SKM-1 (cell line): ENCODE results near the gene MYBPC1.
"Not testable (repeated sequence)": the region's sequence is repeated elsewhere in the genome, so short reads cannot be mapped to it uniquely, and the experiment has no call there.

Experiments used
- DNase-seq: peaks from one replicate; lab custom pipeline; 2025; ENCODE audit not compliant: unreplicated experiment; lab: John Stamatoyannopoulos, UW

MYBPC1 gene

DNA sequence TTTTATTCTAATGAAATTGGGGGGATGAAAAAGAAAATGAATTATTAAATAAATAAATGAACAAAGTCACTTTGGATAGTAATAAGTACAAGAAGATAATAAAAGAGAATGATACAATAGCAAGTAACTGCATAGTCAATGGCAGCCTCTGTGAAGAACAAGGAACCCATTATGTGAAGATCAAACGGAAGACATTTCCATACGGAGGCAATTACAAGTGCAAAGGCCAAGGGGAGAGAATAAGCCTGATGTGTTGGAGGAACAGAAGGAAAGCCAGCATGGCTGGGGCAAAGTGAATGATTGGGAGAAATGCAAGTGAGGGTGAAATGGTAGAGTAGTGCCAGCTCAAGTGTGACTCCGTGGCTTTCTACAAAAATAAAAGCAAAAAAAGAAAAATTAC lies 58.7 kb downstream of the MYBPC1 start:
- DNase-seq = no peak

DNA sequence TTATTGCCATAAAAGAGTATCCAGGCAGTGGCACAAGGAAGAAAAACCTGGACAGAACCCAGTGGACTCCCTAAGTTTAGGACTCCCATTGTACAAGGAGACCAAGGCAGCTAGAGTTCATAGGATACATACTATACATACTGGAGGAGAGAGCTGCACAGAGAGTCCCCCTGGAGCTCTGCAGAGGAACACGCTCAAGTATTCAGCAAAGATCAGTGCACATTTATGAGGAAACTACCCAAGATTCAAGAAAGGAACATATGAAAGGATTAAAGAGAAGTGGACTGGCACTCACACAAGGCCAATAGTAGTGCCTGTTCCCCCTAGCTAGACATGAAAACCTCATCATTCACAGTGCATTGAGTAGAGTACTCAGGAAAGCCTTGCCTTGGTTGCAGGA lies 59.7 kb downstream of the MYBPC1 start:
- DNase-seq = no peak

DNA sequence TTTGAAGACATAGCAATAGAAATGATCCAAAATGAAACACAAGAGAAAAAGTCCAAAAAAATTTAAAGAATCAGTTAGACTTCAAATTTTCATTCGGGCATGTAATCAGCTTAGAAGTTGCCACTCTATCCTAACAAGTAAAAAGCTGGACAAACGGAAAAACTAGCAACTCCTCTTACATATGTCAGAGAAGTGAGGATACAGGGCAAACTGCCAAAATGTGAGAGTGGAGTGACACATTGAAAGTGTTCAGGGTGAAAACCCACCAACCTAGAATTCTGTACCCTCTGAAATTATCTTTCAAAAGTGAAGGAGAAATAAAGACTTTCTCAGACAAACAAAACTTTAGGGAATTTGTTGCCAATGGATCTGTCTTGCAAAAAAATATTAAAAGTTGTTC lies 60.6 kb downstream of the MYBPC1 start:
- DNase-seq = no peak

DNA sequence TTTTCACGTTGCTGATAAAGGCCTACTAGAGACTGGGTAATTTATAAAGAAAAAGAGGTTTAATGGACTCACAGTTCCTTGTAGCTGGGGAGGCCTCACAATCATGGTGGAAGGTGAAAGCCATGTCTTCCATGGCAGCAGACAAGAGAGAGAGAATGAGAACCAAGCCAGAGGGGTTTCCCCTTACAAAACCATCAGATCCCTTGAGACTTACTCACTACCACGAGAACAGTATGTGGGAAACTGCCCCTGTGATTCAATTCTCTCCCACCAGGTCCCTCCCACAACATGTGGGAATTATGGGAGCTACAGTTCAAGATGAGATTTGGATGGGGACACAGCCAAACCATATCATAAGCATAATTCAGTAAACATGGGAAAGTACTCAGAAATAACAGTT lies 65.9 kb downstream of the MYBPC1 start:
- DNase-seq = not testable (repeated sequence)

DNA sequence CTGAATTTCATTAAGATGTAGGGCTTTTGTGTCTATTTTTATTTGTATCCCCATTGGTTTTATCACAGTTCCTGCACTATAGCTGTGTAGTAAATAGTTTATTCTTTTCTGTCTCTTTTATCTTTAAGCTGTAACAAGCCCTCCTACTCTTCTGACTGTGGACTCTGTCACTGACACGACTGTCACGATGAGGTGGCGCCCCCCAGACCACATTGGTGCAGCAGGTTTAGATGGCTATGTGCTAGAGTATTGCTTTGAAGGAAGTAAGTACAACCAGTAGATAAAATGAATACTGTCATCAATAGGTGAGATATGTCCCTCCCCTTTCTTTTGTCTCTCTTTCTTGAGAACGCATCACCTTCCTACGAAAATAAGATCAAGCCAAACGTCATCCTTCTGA lies 68.5 kb downstream of the MYBPC1 start:
- DNase-seq = no peak

DNA sequence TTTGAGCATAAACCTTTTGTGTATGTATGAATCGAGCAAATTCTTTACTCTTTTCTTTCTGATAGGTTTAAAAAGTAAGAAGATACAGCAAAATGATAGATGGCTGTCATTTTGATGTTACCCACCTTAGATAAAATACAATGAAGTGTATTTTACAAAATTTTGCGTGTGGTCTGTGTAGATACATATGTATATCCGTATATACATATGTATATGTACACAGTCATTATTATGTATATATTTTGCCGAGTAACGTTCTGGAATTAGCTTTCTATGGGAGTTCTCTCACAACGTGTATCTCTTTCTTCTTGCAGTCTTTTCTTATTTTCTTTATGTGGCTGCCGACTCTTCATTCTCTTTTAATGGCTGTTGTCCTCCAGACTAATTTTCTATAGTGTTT lies 70.2 kb downstream of the MYBPC1 start:
- no peak for DNase-seq

DNA sequence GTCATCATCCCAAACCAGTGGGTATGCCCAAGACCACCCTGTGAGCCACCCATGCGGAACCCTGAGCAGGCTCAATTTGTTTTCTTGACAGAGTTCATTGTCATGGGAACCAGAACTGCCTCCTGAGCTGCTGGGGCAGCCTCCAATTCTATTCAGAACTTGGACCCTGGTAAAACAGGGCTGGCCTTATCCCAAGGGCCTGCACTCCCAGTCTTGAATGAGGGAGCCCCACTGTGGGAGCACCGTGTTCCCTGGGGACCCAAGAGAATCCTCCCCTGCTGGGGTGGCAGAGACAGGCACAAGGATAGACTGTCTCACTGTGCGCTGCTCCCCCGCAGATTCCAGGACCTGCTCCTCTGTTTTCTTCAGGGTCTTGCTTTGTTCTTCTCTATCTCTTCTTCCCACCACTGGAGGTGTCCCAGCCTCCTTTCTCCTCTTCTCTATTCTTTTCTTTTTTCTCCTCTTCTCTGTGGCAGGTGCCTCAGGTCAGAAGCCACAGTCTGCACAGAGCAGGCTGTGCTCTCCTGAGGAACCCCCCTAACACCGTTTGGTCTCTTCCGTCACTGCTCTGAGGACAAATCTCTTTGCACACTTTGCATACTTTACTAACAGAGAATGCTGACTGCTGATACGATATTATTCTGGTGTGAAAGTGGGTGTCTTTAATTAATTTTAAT lies 71.4 kb downstream of the MYBPC1 start:
- no peak for DNase-seq

DNA sequence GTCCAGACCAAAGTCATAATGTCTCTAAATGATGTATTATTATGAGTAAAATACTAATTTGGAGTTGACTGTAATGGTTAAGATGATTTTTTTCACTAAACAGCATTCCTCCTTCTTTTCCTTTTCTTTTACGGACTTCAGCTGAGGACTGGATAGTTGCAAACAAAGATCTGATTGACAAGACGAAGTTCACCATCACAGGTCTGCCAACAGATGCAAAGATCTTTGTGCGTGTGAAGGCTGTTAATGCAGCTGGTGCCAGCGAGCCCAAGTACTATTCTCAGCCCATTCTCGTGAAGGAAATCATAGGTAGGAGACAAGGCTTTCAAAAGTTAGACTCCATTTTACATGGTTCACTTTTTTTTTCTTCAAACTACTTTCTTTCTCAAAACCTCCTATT lies 72.8 kb downstream of the MYBPC1 start:
- DNase-seq = no peak

DNA sequence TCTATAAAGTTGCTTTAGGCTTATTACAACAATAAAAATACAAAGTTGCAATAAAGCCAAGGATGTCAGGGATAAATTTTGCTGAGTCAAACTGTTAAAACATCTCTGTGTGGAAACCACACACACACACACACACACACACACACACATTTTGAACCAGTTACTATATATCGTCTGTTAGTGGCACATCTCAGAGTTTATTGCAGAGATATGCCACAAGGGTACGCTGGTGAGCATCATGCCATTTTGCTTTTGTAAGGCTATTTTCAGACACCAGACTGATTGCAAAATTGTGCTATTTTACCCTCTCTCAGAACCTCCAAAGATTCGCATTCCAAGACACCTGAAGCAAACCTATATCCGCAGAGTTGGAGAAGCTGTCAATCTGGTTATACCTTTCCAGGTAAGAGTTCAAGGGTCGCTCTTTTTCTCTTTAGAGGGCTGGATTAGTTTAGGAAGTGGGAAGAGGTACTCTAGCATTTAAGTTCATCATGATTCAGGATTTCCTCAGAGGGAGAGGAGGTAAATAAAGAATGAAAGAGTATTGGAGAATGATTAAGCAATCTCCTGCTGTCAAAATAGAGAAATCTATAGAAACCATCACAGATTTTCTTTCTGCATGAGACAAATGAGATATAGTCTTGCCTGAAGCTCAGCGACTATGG lies 75.4 kb downstream of the MYBPC1 start:
- peak; percentile 32 for DNase-seq

DNA sequence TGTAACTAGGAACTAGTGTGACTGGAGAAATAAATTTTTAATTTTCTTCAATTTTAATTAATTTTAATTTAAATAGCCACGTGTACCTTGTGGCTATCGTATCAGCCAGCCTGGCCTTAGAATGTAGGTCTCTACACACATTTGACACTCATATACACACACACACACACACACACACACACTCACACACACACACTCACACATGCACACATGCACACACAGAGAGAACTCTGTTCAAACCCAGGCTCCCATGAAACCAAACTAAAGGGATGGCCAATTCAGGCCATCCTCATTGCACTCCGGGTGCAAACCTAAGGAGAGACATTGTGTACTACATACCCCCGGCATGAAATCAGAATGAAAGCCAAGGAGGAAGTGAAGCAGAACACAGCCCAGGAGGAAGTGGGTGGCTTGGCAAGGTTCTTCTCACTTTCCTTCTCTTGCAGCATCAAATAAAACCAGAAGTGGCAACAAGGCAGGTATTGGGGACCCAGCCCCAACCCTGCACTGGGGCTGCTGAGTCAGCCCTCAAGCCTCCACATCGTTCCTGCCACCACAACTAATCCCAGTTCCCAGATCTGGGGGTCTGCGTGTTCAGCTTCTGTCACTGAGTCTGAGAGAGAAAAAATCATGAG lies 76.5 kb downstream of the MYBPC1 start:
- DNase-seq = peak; percentile 71

DNA sequence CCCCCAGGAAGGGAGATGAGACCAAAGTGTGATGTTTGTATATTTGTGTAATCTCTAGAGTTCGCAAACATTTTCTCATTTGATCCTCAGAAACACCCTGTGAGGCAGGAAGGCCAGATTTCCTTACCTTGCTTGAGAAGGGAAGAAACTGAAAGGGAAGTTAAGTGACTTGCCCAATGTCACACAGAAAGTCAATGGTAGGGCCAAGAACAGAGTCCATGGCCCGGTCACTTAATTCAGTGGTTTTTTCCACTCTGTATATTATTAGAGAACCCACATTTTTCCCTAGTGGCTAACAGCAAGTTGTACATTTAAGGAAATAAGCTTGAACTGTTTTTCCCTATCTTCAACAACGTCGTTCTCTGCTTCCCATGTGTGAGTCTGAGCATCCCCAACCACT lies 77.1 kb downstream of the MYBPC1 start:
- DNase-seq = peak; percentile 21

DNA sequence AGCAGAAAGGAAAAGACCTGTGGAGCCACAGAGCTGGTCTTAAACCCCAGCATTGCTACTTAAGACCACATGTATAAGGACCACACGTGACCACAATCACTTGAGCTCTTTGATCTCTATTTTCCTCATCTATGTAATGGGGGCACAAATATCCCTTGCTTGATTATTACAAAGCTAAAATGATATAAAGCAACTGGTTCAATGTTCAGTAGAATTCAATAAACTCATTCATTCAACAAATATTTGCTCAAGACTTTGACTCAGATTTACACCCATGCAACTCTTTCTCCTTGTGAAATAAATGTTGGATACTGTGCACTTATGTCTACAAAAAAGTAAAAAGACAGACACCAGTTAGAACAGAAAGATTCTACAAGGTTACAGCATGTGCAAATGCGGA lies 80.8 kb downstream of the MYBPC1 start:
- no peak for DNase-seq

DNA sequence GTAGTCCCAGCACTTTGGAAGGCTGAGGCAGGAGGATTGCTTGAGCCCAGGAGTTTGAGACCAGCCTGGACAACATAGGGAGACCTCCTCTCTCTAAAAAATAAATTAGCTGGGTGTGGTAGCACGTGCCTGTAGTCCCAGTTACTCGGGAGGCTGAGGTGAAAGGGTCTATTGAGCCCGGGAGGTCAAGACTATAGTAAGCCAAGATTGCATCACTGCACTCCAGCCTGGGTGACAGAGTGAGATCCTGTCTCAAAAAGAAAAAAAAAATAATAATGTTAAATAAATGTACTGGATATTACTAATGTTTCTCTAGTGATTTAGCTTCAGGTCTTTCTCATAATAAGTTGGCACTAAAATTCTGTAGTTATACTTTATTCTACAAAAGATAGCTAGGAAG lies 81.7 kb downstream of the MYBPC1 start:
- DNase-seq = not testable (repeated sequence)

DNA sequence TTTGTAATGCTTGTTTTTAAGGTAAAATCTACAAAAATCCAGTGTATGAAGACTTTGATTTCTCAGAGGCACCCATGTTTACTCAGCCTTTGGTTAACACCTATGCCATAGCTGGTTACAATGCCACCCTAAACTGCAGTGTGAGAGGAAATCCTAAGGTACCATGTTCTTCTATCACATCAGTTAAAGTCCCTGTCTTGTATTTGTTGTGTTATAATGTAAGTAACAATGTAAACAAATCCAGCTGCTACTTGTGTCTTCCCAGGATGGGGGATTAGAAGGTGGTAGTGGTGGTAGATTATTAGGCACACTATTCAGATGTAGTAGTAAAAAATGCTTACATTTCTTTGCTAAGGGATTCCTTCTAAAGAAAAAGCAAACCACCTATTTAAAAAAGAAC lies 83.3 kb downstream of the MYBPC1 start:
- no peak for DNase-seq

DNA sequence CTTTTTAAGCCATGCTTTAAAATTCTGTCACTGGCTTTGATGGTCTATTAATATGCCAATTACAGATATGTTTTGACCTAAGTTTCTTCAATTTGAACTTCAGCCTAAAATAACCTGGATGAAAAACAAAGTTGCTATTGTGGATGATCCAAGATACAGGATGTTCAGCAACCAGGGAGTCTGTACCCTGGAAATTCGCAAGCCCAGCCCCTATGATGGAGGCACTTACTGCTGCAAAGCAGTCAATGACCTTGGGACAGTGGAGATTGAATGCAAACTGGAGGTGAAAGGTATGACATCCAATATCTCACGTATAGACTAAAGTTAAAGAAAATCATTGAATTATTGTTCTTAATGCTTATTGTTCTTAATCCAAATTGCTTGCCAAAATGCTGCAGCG lies 85.5 kb downstream of the MYBPC1 start:
- no peak for DNase-seq

DNA sequence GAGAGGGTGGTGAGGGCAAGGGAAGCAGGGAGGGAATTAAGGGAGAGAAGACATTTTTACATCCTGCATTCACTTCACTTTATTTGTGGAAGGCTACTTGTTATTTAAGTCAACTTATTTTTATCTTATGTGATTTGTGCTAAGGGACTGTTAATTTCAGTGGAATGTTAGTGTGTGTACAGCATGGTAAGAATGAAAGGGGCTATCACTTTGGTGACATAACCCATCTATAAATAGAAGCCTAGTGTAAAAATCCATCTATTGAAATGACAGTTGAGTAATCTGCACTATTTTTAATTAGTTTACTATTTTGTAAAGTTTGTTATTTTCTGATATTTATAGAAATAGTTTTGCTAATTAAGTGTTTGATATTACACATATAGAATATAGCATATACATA lies 85.9 kb downstream of the MYBPC1 start:
- no peak for DNase-seq

DNA sequence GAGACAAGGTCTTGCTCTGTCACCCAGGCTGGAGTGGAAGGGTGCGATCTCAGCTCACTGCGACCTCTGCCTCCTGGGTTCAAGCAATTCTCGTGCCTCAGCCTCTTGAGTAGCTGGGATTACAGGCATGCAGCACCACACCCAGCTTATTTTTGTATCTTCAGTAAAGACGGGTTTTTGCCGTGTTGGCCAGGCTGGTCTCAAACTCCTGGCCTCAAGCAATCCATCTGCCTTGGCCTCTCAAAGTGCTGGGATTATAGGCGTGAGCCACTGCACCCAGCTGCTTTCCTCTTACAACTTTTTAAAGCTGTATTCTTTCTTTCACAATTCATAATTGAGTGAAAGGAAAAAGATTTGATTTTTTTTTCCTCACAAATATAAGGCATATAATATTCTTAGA lies 86.9 kb downstream of the MYBPC1 start:
- DNase-seq = not testable (repeated sequence)

DNA sequence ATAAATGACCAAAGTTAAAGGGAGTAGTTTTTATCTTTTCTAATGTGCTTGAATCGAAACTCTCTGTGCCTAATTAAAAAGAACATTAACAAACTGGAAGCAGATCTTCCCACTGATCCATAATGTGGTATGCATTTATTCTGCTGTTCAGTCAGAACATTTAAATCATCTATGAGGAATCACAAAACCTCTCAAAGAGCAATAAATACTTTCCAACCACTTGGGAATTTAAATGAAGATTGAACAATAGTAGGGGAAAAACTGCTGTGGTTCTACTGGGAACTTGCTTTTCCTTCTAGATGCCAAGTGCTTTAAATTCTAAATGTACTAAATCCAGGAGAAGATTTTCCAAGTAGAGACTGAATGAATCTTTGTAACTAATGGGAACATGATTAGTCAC lies 90.3 kb downstream of the MYBPC1 start:
- DNase-seq = no peak

DNA sequence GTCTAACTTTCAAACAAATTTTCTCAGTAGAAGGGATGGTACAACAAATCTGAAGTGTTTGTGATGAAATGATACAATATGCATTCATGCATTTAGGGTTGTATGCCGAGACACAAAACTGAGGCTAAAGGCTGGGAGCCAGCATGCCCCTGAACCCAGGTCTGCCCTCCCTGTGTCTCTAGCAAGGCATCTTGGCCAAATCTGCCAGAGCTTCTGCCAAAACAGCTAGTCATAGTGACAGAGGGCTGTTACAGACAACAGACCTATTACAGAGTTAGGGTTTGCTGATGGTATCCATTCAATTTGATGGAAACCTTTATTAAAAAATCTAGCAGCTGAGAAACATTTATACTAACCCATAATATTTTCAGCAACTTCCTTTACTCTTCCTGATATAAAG lies 91.4 kb downstream of the MYBPC1 start:
- DNase-seq = no peak

DNA sequence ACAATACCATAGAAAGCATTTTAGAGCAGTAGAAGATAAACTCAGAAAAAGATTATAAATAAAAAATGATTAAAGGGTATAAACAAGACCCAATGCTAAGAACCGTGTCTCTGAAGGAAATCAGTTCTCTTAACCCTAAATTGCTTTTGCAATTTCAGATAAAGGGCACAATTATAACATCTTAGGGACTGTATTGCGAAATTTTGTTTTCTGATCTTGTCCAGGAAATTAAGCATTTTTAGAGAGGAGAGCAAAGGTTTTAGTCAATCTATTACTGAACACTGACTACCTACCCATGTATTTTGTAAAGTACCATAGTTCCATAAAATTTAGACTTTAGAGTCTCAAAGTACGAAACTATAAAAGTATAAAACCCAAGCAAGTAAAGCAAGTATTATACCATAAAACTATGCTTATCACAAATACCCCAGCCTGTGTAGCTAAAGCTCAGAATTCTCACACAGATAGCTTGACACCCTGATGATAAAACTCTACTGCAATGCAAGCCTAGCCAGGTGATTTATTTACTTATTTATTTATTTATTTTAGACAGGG lies 95.8 kb downstream of the MYBPC1 start:
- DNase-seq = no peak

DNA sequence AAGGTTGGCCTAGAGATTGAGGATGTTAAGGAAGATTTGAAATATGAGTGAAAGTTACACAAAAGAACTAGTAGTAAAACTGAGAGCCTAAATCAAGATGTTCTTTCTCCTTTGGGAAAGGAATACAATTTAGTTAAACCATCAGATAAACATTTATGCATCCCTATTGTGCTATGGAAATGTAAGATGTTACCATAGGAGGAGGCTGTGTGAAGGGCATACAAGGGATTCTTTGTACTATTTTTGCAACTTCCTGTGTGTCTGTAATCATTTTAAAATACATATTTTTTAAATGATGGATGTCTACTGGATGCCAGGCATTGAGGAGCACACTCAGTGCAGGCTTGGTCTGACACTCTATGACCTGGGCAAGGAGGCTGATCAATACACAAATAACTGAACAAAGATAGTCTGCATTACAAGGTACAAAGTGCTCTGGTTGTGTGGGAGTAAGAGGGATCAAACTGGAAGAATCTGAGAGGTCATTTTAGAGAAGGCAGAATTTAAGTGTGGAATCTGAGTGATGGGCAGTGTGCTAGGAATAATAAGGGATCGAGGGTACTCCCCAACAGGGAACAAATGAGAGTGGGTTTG lies 96.8 kb downstream of the MYBPC1 start:
- no peak for DNase-seq

DNA sequence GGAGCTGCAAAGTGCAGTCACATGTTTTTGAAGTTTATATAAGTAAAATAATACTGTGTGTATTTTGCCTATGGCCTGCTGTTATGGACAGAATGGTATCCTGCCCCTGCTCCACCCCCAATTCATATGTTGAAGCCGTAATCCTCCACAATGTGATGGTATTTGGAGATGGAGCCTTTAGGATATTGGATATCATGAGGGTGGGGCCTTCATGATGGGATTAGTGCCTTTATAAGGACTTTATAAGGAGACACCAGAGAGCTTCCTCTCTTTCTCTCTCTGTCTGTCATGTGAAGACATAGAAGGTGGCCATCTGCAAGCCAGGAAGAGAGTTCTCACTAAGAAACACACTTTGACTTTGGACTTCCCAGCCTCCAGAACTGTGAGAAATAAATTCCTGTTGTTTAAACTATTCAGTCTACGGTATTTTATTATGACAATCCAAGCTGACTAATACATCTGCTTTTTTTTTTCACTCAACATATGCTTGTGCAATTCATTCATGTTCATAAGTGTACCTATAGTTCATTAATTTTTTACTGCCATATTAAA lies 99.6 kb downstream of the MYBPC1 start:
- DNase-seq = no peak
